H1 (cell line): ENCODE measurements around the gene NECAB3. TPM values are rescaled to one million over a fixed set of nuclear protein-coding genes. Genes with fewer than 3 reads are reported as not detected.

ENCODE experiments used
- CEBPB ChIP-seq: IDR thresholded peaks from 2 replicates; pipeline ENCODE4 v1.6.1; 2012; ENCODE audit warnings: low read depth, low read length
- CHD1 ChIP-seq: IDR thresholded peaks from 2 replicates; pipeline ENCODE4 v1.6.1; 2012; ENCODE audit warnings: low read depth, low read length, improper control_type of control experiment
- CTCF ChIP-seq, 3 experiments: IDR thresholded peaks; 1 replicate in 2 of 3; 2 replicates in 1 of 3; pipeline versions ENCODE4 v1.5.1 to v1.6.1; 2011; ENCODE audit warnings: low read length in 3 of 3, mild to moderate bottlenecking in 3 of 3, inconsistent platforms in 2 of 3, low read depth in 1 of 3, moderate library complexity in 1 of 3; ENCODE audit not compliant: insufficient read depth in 1 of 3; ENCODE audit errors: control extremely low read depth in 1 of 3
- SUZ12 ChIP-seq: fragments of 200-600 bp; sonication (generic); IDR thresholded peaks from 2 replicates; pipeline ENCODE4 v1.6.1; 2012; ENCODE audit warnings: mild to moderate bottlenecking, inconsistent platforms, low read length, moderate library complexity, mixed read lengths
- polyA plus RNA-seq, 7 experiments: library from polyadenylated mRNA; depleted of rRNA in 3 of 7; stranded (reverse) in 5 of 7; unstranded in 2 of 7; fragments of >200 nt in 5 of 7; fragments of 200-250 nt in 2 of 7; gene quantifications; 1 replicate in 5 of 7; 2 replicates in 1 of 7; 4 replicates in 1 of 7; pipeline versions ENCODE4 v1.2.1 to v1.2.3, GENCODE V29; 2011 to 2013; ENCODE audit warnings: missing spikeins in 2 of 7, mixed read lengths in 2 of 7
- total RNA-seq: library from RNA; stranded (reverse); fragmentation: NEBNext Ultra II Directional; extraction: Animal tissue kit (Norgen Biotek cat#: 25700); gene quantifications from 2 replicates; pipeline ENCODE4 v1.2.1, GENCODE V29; 2021

NECAB3 gene
- total and polyA plus RNA-seq, 2 of the 8 experiments (the other 6 are each of a cell fraction or from before 2014, with no cell fraction given), result 20.5 to 46.2 TPM

- no peak for TF ChIP-seq CTCF (IDR thresholded peaks at IDR 0.05; ENCODE audit: control extremely low read depth in 1 of 3, insufficient read depth in 1 of 3, low read depth in 1 of 3, low read length in 3 of 3)
- no peak for TF ChIP-seq CEBPB
- no peak for TF ChIP-seq SUZ12
- TF ChIP-seq CHD1, result no peak
These were observed 35.2 kb upstream of the NECAB3 start (continued) for GRCh38 chr20:33709398-33709797.
